ENCODE data around the gene TAF3.
A peak's percentile ranks its signal among the peaks of the same experiment; 100 is the strongest.

The TAF3 gene

DNA sequence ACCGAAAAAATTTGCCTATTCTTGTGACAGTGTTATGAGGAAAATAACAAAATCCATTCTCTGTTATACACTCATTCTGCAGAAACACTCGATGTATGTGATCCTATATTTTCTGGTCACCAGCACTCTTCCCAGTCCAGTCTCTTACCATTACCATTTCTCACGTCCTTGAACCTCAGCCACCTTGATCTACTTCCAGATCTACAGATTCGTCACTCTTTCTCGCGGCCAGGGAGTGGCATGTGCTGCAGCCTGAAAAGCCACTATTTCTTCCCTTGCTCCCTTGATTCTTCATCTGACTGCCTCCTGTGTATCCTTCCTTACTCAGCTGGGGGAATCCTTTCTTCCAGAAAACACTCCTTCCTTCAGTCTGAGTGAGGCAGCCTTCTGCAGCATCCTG is 14.1 kb upstream of the TAF3 start:
- H3K36me3 ChIP-seq (ENCODE audit: control insufficient read depth in 2 of 2, insufficient read depth in 1 of 2, low read length in 2 of 2), result peaks cover 69 to 84% of the 10 kb centered on the region in 2 experiments
- POLR2A ChIA-PET, result no interaction called here
- CTCF ChIA-PET, result no interaction called here

DNA sequence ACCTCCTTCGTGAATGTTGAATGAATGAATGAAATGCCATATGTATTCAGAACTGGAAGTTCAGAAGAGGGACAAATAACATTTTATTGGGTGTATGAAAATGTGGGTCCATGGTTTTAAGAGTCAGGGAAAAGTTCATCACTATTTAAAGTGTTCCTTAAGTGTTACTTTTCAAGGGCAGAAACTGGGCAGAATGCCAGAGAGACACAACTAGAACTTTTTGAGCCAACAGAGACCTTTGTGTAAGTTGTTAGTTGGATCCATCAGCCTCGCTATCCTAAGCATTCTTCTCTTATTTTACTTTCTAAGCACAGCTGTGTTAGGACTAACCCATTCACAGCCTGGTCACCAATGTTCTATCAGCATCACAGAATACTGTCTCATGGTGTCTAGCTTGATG is 13.6 kb upstream of the TAF3 start:
- POLR2A ChIA-PET, result no interaction called here
- Histone ChIP-seq H3K36me3 (ENCODE audit: control insufficient read depth in 2 of 2, insufficient read depth in 1 of 2, low read length in 2 of 2) (peaks cover 64 to 78% of the 10 kb centered on the region in 2 experiments), H3K27ac (ENCODE audit: extremely low read depth, low read depth, low read length) (no peak overlapping the region), H3K4me1 (ENCODE audit: control insufficient read depth, insufficient read depth, low read length) (no peaks in the 10 kb centered on the region), H3K9me3 (ENCODE audit: control insufficient read depth, insufficient read depth, low read depth, low read length) (no peaks in the 10 kb centered on the region), H3K4me3 (ENCODE audit: low read depth, low read length) (no peak overlapping the region)
- TF ChIP-seq ZNF600 (tag by site-specific recombination; IDR thresholded peaks at IDR 0.05), result no peak
- CTCF ChIA-PET, result no interaction called here

More for the DNA sequence above, 14.1 kb upstream of the TAF3 start:
- Histone ChIP-seq H3K4me3 (ENCODE audit: low read depth, low read length) (no peak overlapping the region), H3K4me1 (ENCODE audit: control insufficient read depth, insufficient read depth, low read length) (no peaks in the 10 kb centered on the region), H3K9me3 (ENCODE audit: control insufficient read depth, insufficient read depth, low read depth, low read length) (no peaks in the 10 kb centered on the region), H3K27ac (ENCODE audit: extremely low read depth, low read depth, low read length) (no peak overlapping the region)
- TF ChIP-seq ZNF768 (tag by site-specific recombination; IDR thresholded peaks at IDR 0.05), result no peak
- TF ChIP-seq ZNF549 (tag by site-specific recombination; IDR thresholded peaks at IDR 0.05), result no peak
- no peak for TF ChIP-seq KLF8 (tag by site-specific recombination; IDR thresholded peaks at IDR 0.05)
- TF ChIP-seq ZBTB17 (tag by site-specific recombination; IDR thresholded peaks at IDR 0.05), result no peak
- TF ChIP-seq ZNF626 (tag by site-specific recombination; IDR thresholded peaks at IDR 0.05), result no peak
- TF ChIP-seq ZNF10 (tag by site-specific recombination; IDR thresholded peaks at IDR 0.05), result no peak
- TF ChIP-seq, protein P1, sequence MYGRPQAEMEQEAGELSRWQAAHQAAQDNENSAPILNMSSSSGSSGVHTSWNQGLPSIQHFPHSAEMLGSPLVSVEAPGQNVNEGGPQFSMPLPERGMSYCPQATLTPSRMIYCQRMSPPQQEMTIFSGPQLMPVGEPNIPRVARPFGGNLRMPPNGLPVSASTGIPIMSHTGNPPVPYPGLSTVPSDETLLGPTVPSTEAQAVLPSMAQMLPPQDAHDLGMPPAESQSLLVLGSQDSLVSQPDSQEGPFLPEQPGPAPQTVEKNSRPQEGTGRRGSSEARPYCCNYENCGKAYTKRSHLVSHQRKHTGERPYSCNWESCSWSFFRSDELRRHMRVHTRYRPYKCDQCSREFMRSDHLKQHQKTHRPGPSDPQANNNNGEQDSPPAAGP (tag by site-specific recombination; IDR thresholded peaks at IDR 0.05), result no peak
- no peak for TF ChIP-seq ZIC2 (tag by site-specific recombination; IDR thresholded peaks at IDR 0.05)
- TF ChIP-seq RBAK (tag by site-specific recombination; IDR thresholded peaks at IDR 0.05), result no peak
- no peak for TF ChIP-seq ZBTB44 (tag by site-specific recombination; IDR thresholded peaks at IDR 0.05)
- no peak for TF ChIP-seq HIC1 (tag by site-specific recombination; IDR thresholded peaks at IDR 0.05)
- no peak for TF ChIP-seq ZNF341 (tag by site-specific recombination; IDR thresholded peaks at IDR 0.05; ENCODE audit: low read depth)
- TF ChIP-seq ZNF324 (tag by site-specific recombination; IDR thresholded peaks at IDR 0.05), result no peak

GRCh38 chr10:7808686-7809267 is 9.5 kb upstream of the TAF3 start:
- TF ChIP-seq, protein P2, sequence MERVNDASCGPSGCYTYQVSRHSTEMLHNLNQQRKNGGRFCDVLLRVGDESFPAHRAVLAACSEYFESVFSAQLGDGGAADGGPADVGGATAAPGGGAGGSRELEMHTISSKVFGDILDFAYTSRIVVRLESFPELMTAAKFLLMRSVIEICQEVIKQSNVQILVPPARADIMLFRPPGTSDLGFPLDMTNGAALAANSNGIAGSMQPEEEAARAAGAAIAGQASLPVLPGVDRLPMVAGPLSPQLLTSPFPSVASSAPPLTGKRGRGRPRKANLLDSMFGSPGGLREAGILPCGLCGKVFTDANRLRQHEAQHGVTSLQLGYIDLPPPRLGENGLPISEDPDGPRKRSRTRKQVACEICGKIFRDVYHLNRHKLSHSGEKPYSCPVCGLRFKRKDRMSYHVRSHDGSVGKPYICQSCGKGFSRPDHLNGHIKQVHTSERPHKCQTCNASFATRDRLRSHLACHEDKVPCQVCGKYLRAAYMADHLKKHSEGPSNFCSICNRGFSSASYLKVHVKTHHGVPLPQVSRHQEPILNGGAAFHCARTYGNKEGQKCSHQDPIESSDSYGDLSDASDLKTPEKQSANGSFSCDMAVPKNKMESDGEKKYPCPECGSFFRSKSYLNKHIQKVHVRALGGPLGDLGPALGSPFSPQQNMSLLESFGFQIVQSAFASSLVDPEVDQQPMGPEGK (tag by site-specific recombination; IDR thresholded peaks at IDR 0.05), result no peak
- TF ChIP-seq ZNF341 (tag by site-specific recombination; IDR thresholded peaks at IDR 0.05; ENCODE audit: low read depth) (no peak), ZNF121 (tag by site-specific recombination; IDR thresholded peaks at IDR 0.05) (peak; percentile 94), SP2 (tag by site-specific recombination; IDR thresholded peaks at IDR 0.05) (no peak)
- peaks cover 32 to 40% of the 10 kb centered on the region in 2 experiments for H3K36me3 ChIP-seq (ENCODE audit: control insufficient read depth in 2 of 2, insufficient read depth in 1 of 2, low read length in 2 of 2)
- H3K27ac ChIP-seq (ENCODE audit: extremely low read depth, low read depth, low read length), result no peak overlapping the region
- ChIA-PET POLR2A (interaction anchor here (1.1 to 3.6 kb wide), 4 partner anchors 10 to 20 kb away, joined by 4 to 19 read pairs (median 8); partner anchors contain the start of genes ATP5F1C, KIN and TAF3), CTCF (no interaction called here)
- no peak overlapping the region for H3K4me3 ChIP-seq (ENCODE audit: low read depth, low read length)
- H3K9me3 ChIP-seq (ENCODE audit: control insufficient read depth, insufficient read depth, low read depth, low read length), result no peaks in the 10 kb centered on the region
- H3K4me1 ChIP-seq (ENCODE audit: control insufficient read depth, insufficient read depth, low read length), result no peaks in the 10 kb centered on the region

All from HEK293 (cell line).